Measurements from ENCODE around the gene RBM7.

The RBM7 gene

DNA sequence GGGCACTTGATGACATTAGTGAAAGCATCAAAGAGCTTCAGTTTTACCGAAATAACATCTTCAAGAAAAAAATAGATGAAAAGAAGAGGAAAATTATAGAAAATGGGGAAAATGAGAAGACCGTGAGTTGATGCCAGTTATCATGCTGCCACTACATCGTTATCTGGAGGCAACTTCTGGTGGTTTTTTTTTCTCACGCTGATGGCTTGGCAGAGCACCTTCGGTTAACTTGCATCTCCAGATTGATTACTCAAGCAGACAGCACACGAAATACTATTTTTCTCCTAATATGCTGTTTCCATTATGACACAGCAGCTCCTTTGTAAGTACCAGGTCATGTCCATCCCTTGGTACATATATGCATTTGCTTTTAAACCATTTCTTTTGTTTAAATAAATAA lies 49.4 kb downstream of the RBM7 start:
- DNase-seq, result no peak

- DNase-seq, result no peak
Observed at GRCh38 chr11:114452399-114452798, 51.9 kb downstream of the RBM7 start.

Measured in NCI-H1048 (cell line).